Measurements from ENCODE around the gene GTF2F1. TPM values are rescaled to one million over a fixed set of nuclear protein-coding genes. Genes with fewer than 3 reads are reported as not detected.
"Not testable (repeated sequence)": the region's sequence is repeated elsewhere in the genome, so short reads cannot be mapped to it uniquely, and the experiment has no call there.

GTF2F1 gene
- polyA plus RNA-seq, 12 donors: 42.7 to 96.6 (median 51.0) TPM; not detected in 1

- no peak for DNase-seq
Measured at GRCh38 chr19:6421075-6422014, 28.4 kb upstream of the GTF2F1 start.

- no peak for DNase-seq
Measured at GRCh38 chr19:6418562-6418932, 25.6 kb upstream of the GTF2F1 start.

- DNase-seq: no peak
Measured at GRCh38 chr19:6417713-6418561, 25.0 kb upstream of the GTF2F1 start.

DNA sequence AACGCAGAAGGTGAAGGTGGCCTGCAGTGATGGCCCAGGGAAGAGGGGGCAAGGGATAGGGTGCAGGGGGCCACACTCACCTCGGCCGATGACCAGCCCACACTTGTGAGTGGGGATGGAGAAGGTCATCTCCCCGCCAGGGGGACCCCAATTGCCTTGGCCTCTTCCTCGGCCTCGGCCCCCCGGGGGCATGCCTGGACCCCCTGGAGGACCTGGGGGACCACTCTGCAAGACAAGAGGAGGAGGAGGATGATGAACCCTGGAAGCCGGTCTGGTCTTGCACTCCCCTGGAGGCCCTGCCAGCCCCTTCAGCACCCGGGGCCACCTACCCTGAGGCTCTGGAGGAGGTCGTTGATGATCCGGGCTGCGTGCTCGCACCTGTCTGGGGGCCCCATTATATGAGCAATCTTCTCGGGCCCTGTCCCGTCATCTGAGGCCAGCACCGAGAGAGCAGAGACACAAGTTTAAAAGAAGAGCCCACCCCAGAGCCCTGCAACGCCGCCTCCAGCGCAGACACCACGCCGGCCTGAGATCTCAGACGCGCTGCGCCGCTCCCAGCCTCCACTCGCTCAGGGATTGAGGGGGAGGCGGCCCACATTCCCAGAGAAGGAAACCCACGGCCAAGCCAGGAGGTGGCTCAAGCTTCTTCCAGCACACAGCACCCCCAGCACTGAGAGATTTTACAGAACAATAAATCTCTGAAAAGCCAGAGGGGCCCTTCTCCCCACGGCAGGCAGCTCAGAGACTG, 23.9 kb upstream of the GTF2F1 start:
- DNase-seq: no peak

- no peak for DNase-seq
Measured at GRCh38 chr19:6415591-6416190, 22.7 kb upstream of the GTF2F1 start.

- DNase-seq: no peak
Measured at GRCh38 chr19:6414793-6415590, 22.0 kb upstream of the GTF2F1 start.

DNA sequence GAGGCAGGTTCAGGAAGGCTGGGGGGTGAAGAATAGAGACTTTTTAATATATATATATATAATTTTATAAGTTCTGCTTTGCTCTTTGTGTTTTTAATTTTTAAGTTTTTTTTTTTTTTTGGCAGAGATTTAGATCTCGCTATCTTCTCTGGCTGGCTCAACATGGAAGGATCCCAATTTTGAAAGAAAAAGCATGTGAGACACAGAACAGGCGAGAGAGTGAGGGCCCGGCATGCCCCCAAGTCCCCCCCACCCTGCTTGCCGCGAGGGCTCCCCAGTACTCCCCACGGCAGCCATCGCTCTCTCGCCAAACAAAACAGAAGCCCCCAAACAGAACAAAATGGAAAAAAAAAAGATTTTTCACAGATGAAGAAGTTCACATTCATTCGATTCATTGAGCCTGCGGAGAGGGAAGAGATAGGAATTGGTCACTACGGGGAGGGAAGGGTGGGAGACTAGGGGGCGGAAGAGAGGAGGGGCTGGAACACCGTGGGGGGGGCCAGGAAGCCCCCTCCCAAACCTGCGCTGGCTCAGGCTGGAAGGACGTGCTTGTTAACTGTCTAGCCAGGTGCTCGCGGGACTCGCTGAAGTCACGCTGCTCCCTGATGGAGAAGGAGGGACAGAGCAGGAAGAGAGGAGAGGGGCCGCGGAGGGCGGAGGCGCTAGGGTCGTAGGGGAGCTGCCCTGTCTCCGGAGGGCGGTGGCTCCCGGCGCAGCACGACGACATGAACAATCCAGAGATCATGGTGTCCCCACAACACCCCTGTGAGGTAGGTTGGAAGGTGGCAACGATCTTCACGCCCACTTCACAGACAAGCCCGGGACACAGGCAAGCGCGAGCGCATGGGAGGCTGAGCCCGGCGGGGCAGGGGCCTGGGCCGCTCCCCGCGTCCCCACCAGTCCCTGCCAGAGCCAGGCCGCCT, 21.0 kb upstream of the GTF2F1 start:
- DNase-seq: no peak

GRCh38 chr19:6413291-6413690, 20.3 kb upstream of the GTF2F1 start:
- no peak for DNase-seq

DNA sequence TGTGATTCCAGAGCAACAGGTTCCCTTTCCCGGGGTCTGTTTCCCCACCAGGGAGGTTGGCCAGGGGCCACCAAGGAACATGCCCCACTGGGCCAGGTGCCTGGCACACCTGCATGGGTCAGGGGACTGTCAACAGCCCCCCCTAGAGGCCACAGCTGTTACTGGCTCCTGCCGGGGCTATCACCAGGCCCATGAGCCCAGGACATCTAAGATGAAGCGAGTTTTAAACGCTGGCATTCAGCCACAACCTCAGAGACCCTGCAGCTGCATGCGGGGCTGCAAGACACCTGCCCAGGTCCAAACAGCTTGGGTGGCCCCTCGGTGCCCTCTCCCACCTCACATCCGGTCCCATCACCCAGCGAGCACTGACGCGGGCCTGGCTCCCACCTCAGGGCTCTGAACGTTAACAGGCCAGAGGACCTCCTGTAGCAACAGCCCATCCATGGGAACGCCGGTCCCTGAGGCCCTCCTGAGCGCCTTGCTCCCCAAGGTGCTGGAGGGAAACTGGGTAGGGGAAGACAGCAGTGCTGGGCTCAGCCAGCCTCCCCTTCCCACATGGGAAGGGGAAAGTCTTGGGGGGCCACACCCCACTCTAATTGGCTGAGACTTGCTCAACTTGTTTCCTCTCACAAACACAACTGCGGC, 19.6 kb upstream of the GTF2F1 start:
- DNase-seq: no peak

DNA sequence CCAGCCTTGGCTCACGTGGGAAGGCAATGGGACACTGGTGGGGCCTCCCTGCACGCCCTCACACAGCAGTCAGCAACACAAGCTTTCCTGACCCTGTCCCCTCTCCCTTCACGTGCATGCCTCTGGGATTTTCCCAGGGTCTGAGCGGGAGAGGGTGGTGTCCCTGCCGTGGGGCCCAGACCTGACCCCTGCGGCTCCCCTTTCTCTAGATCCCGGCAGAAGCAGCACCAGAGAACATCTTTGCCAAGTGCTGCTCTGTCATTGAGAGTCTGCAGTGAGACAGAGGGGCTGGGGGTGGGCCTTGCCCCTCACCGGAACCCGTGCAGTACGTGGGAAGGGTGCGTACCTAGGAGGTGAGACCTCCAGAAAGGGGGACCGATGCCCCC, 19.1 kb upstream of the GTF2F1 start:
- no peak for DNase-seq

DNA sequence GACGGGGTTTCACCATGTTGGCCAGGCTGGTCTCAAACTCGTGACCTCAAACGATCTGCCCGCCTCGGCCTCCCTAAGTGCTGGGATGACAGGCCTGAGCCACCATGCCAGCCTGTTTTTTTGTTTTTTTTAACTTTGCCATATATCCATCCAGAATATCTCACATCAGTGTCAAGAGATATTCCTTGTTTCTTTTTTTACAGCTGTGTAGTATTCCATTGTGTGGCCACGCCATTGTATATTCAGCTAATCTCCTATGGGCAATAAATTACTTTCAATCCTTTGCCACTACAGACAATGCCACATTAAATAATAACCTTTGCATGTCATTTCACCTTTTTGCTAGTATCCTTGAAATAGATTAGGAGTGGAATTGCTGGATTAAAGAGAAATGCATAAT, 16.4 kb upstream of the GTF2F1 start:
- no peak for DNase-seq

DNA sequence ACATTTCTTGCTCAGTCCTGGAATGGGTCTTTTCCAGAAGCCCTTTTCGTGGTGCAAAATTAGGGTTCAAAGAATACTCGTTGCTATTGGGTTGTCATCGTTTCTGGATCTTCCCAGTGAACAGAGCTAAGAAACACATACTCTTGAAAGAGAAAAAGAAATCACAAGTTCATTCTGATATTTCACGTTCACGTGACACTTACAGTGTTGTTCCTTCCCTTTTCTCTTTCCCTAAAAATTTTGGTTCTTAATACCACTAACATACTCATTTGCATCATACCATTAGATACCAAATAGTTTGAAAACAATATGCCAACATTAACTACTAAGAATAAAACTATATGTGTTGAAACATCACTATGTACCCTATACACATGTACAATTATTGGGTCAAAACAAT, 13.4 kb upstream of the GTF2F1 start:
- DNase-seq: no peak

GRCh38 chr19:6402837-6403608, 10.1 kb upstream of the GTF2F1 start:
- peak; percentile 83 for DNase-seq

- no peak for DNase-seq
Measured at GRCh38 chr19:6402058-6402457, 9.1 kb upstream of the GTF2F1 start.

DNA sequence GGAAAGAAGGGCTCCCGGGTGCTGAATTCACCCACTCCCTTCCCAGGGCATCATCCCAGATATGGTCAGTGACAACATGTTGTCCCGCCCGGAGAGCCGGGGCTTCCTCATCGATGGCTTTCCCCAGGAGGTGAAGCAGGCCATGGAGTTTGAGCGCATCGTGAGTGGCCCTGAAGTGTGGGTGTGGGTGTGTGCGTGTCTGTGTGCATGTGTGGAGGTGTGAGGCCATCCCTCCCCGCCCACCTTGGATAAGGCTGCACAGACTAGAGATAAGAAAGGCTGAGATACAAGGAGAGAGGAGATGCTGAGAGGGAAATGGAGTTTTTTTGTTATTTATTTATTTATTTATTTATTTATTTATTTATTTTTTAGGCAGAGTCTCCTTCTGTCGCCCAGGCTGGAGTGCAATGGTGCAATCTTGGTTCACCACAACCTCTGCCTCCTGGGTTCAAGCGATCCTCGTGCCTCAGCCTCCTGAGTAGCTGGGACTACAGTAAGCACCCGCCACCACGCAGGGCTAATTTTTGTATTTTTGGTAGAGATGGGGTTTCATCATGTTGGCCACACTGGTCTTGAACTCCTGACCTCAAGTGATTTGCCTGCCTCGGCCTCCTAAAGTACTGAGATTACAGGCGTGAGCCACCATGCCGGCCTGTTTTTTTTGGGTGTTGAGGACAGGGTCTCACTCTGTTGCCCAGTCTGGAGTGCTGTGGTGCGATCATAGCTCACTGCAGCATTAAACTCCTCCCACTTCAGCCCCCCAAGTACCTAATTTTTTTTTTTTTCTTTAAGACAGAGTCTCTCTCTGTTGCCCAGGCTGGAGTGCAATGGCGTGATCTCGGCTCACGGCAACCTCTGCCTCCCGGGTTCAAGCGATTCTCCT, 7.3 kb upstream of the GTF2F1 start:
- DNase-seq: not testable (repeated sequence)

DNA sequence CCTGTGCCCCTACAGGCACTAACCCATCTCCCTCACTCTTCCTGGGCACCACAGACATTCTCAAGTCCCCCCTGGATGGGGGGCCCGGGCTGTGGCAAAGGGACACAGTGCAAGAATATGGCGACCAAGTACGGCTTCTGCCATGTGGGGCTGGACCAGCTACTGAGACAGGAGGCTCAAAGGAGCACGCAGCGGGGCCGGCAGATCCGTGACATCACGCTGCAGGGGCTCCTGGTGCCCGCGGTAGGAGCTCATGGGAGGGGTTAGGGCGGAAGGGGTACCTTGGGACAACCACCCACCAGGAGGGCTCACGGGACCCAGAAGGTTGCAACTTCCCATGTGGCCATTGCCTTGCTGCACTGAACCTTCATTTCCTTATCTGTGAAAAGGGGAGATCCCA, 3.3 kb upstream of the GTF2F1 start:
- no peak for DNase-seq

- DNase-seq: no peak
Measured at GRCh38 chr19:6394831-6395230, 1.9 kb upstream of the GTF2F1 start.
